ENCODE measurements around the gene KRTAP12-2.
"Not testable (repeated sequence)": the region's sequence is repeated elsewhere in the genome, so short reads cannot be mapped to it uniquely, and the experiment has no call there.

The KRTAP12-2 gene

GRCh38 chr21:44702973-44703730, 36.4 kb upstream of the KRTAP12-2 start:
- H3K4me3 ChIP-seq (ENCODE audit: low read depth, low read length): no peak overlapping the region
- DNase-seq (ENCODE audit: low read depth): no peak

DNA sequence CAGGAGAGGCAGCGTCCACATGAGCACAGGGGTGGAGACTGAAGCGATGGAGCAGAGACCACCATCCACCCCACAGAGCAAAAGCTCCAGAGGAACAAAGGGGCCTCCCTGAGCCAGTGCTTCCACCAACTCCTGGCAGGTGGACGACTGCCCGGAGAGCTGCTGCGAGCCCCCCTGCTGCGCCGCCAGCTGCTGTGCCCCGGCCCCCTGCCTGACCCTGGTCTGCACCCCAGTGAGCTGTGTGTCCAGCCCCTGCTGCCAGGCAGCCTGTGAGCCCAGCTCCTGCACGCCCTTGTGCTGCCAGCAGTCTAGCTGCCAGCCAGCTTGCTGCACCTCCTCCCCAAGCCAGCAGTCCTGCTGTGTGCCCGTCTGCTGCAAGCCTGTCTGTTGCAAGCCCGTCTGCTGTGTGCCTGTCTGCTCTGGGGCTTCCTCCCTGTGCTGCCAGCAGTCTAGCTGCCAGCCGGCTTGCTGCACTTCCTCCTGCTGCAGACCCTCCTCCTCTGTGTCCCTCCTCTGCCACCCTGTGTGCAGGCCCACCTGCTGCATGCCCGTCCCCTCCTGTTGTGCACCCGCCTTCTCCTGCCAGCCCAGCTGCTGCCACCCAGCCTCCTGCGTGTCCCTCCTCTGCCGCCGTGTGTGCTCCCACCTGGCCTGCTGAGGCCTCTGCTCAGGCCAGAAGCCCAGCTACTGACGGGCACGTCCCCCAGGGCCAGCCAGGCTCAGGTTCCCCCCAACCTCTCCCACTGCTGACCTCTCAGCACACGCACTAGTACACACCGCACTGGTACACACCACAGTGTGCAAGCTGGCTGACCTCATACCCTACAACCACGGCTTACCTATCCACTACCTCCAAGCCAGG, 35.6 kb upstream of the KRTAP12-2 start:
- no peak for DNase-seq (ENCODE audit: low read depth)

GRCh38 chr21:44701541-44701940, 34.8 kb upstream of the KRTAP12-2 start:
- no peak overlapping the region for H3K4me3 ChIP-seq (ENCODE audit: low read depth, low read length)
- DNase-seq (ENCODE audit: low read depth): no peak

More for the DNA sequence above, 35.6 kb upstream of the KRTAP12-2 start:
- H3K4me3 ChIP-seq (ENCODE audit: low read depth, low read length): no peak overlapping the region

DNA sequence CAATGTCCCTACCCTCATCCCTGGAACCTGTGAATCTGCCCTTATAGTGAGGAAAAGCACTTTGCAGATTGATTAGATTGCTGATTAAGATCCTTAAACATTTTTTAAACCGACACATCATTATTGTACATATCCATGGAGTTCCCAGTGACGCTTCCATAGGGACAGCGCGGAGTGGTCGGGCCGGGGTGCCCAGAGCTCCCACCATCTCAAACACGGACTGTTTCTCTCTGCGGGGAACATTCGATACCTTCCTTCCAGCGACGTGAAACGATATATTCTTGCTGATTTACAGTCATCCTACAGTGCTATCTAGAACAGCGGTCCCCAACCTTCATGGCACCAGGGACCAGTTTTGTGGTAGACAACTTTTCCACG, 34.3 kb upstream of the KRTAP12-2 start:
- DNase-seq (ENCODE audit: low read depth): no peak
- H3K4me3 ChIP-seq (ENCODE audit: low read depth, low read length): no peak overlapping the region

DNA sequence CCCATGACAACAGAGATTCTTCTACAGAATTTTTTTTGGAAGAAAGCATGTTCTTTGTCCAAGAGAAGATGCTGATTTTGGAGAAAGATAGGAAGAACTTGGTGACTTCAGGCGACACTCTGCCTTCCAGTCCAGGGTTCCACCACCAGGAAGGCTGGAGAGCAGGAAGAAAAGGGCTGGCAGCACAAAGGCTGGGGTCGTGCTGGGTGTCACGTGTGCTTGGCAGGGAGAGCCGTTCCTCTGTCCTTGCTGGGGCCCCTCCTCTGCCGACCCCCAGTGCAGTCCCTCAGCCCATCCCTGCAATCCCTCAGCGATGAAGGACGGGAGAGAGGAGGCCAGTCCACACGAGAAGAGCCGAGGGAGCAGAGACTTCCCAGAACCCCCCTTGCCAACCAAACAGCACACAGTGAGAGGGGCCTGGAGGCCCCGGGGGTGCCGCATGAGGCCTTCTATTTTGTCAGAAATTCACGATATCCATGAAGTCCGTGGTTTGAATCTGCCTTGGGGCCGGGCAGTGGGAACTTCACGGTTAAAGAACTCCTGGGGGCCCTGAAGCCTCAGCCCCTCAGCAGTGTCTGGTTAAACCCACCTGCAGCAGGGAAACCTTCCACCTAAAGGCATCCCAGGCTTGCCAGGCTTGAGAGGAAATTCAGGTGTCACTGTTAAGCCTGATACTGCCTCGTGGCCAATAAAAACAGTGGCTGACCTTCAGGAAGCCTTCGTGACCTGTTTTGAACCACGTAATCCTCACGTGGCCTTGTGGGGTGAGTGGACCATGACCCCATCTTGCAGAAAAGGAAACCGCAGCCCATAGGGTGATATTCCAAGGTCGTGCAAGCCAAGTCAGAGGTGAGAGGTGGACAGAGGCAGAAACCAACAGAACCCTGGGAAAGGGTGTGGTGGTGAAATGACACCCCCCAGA, 33.6 kb upstream of the KRTAP12-2 start:
- no peak for DNase-seq (ENCODE audit: low read depth)
- no peak overlapping the region for H3K4me3 ChIP-seq (ENCODE audit: low read depth, low read length)

DNA sequence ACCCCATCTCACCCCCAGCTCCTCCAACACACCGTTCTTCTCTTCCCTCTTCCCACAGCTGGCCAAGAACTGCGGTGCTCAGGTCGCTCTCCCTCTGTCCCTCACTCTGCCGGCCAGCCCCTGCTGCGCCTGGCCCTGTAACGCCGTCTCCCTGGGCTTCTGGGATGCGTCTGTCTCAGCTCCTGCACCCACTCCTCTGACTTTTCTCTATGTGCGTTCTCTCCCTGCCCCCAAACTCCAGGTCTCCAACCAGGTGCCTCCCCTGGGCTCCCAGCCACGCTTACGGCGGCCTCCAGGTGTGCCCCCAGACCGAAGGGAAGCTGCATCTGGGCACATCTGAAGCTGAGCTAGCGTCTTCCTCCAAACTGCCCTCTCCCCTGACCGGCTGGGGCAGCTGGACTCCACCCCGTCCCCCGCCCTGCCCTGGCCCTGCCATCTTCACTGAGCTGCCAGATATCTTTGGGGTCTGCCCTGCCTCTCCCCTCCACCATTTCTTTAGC, 32.8 kb upstream of the KRTAP12-2 start:
- H3K4me3 ChIP-seq (ENCODE audit: low read depth, low read length): no peak overlapping the region
- DNase-seq (ENCODE audit: low read depth): no peak

GRCh38 chr21:44697811-44698734, 31.3 kb upstream of the KRTAP12-2 start:
- H3K4me3 ChIP-seq (ENCODE audit: low read depth, low read length): no peak overlapping the region
- DNase-seq (ENCODE audit: low read depth): peak; percentile 12

GRCh38 chr21:44697172-44697810, 30.6 kb upstream of the KRTAP12-2 start, which contains the start of gene KRTAP10-12:
TSS of gene KRTAP10-12 (plus strand) at chr21:44697172. CDS start at chr21:44697202, 30 bp downstream.
- DNase-seq (ENCODE audit: low read depth); H3K4me3 ChIP-seq (ENCODE audit: low read depth, low read length): not testable (repeated sequence)

GRCh38 chr21:44696572-44696971, 29.8 kb upstream of the KRTAP12-2 start:
- DNase-seq (ENCODE audit: low read depth): no peak
- no peak overlapping the region for H3K4me3 ChIP-seq (ENCODE audit: low read depth, low read length)

GRCh38 chr21:44695641-44696040, 28.9 kb upstream of the KRTAP12-2 start:
- DNase-seq (ENCODE audit: low read depth): no peak
- H3K4me3 ChIP-seq (ENCODE audit: low read depth, low read length): no peak overlapping the region

DNA sequence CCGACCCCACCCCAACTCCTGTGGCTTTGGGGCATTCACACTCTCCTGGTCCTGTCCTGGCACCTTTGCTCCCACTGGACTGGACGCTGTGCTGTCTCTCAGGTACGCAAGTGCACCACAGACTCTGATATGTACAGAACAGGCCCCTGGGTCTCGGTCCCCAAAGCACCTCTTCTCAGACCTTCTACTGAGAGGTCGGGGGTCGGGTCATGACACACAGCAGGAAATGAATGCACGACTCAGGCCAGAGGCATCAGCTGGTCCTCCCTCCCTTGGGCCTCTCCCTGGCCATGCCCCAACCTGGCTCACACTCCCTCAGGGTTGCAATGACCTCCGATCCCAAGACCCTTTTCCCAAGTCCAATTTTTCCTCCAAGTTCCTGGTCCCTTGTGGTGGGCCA, 28.5 kb upstream of the KRTAP12-2 start:
- DNase-seq (ENCODE audit: low read depth): no peak
- no peak overlapping the region for H3K4me3 ChIP-seq (ENCODE audit: low read depth, low read length)

DNA sequence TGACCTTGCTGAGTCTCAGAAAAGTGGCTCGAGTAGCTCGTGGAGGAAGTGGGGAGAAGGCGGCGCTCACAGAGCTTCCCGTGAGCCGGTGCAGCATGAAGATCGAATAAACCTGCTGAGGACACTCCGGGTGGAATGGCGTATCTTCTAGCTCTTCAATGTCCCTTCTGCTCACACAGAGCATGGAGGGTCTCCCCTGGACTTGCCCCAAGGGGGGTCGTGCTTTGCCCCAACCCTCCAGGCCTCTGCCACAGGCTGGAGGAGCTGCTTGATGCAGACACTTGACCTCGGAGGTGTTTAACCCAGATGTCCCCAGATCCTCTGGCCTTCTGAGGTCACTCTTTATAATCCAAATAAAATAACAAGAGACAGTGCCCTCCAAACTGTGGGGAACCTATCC, 28.0 kb upstream of the KRTAP12-2 start:
- DNase-seq (ENCODE audit: low read depth): no peak

GRCh38 chr21:44692798-44693512, 26.2 kb upstream of the KRTAP12-2 start:
- H3K4me3 ChIP-seq (ENCODE audit: low read depth, low read length): no peak overlapping the region
- DNase-seq (ENCODE audit: low read depth): no peak

More for the DNA sequence above, 28.0 kb upstream of the KRTAP12-2 start:
- no peak overlapping the region for H3K4me3 ChIP-seq (ENCODE audit: low read depth, low read length)

DNA sequence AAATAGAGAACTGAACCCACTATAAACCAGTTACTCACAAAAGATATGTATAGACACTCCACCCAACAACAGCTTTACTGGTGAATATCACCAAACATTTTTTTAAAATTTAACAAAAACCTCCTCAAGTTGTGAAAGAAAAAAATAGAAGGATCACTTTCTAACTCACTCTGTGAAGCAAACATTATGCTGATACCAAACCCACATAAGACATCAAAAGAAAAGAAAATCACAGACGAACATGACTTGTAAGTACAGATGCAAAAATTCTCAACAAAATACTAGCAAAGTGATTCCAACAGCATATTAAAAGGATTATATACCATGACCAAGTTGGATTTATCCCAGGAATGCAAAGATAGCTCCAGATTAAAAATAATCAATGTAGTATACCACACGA, 25.0 kb upstream of the KRTAP12-2 start:
- H3K4me3 ChIP-seq (ENCODE audit: low read depth, low read length): no peak overlapping the region
- DNase-seq (ENCODE audit: low read depth): no peak

DNA sequence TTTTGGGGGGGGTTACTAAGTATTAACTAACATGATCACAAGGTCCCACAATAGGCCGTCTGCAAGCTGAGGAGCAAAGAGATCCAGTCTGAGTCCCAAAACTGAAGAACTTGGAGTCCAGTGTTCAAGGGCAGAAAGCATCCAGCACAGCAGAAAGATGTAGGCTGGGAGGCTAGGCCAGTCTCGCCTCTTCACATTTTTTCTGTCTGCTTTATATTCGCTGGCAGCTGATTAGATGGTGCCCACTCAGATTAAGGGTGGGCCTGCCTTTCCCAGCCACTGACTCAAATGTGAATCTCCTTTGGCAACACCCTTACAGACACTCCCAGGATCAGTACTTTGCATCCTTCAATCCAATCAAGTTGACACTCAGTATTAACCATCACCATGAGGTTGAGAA, 23.0 kb upstream of the KRTAP12-2 start:
- not testable (repeated sequence) for DNase-seq (ENCODE audit: low read depth)

GRCh38 chr21:44687671-44688070, 20.9 kb upstream of the KRTAP12-2 start:
- H3K4me3 ChIP-seq (ENCODE audit: low read depth, low read length): no peak overlapping the region
- no peak for DNase-seq (ENCODE audit: low read depth)

More for the DNA sequence above, 23.0 kb upstream of the KRTAP12-2 start:
- H3K4me3 ChIP-seq (ENCODE audit: low read depth, low read length): not testable (repeated sequence)

- no peak for DNase-seq (ENCODE audit: low read depth)
- H3K4me3 ChIP-seq (ENCODE audit: low read depth, low read length): no peak overlapping the region
Observed at GRCh38 chr21:44686843-44687561, 20.3 kb upstream of the KRTAP12-2 start.
